Loucy (cell line): Measurements from ENCODE around the gene CNP.

Source experiments
- EZH2phosphoT487 ChIP-seq: fragments of 200-600 bp; IDR thresholded peaks from 2 replicates; pipeline ENCODE4 v1.6.1; 2018; ENCODE audit warnings: antibody characterized with exemption, mild to moderate bottlenecking, moderate library complexity, borderline replicate concordance
- TF ChIP-seq, protein P1 (sequence below): fragments of 200-600 bp; sonication (generic); conservative IDR thresholded peaks from 2 replicates; pipeline ENCODE4 v1.5.1; 2014; ENCODE audit warnings: mild to moderate bottlenecking, antibody characterized with exemption, low read length

- TF ChIP-seq, protein P1, sequence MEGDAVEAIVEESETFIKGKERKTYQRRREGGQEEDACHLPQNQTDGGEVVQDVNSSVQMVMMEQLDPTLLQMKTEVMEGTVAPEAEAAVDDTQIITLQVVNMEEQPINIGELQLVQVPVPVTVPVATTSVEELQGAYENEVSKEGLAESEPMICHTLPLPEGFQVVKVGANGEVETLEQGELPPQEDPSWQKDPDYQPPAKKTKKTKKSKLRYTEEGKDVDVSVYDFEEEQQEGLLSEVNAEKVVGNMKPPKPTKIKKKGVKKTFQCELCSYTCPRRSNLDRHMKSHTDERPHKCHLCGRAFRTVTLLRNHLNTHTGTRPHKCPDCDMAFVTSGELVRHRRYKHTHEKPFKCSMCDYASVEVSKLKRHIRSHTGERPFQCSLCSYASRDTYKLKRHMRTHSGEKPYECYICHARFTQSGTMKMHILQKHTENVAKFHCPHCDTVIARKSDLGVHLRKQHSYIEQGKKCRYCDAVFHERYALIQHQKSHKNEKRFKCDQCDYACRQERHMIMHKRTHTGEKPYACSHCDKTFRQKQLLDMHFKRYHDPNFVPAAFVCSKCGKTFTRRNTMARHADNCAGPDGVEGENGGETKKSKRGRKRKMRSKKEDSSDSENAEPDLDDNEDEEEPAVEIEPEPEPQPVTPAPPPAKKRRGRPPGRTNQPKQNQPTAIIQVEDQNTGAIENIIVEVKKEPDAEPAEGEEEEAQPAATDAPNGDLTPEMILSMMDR = peak; percentile 83
- no peak for TF ChIP-seq EZH2phosphoT487
Observed at GRCh38 chr17:42019509-42020404, 53.2 kb downstream of the CNP start, which contains the start of gene NKIRAS2.
